Measurements from ENCODE around the gene C5orf22.
"Not testable (repeated sequence)": the region's sequence is repeated elsewhere in the genome, so short reads cannot be mapped to it uniquely, and the experiment has no call there.

C5orf22 gene

GRCh38 chr5:31554552-31554951 is 22.5 kb downstream of the C5orf22 start:
- no peak for DNase-seq (ENCODE audit: low read depth in 2 of 2)

GRCh38 chr5:31556461-31556860 is 24.4 kb downstream of the C5orf22 start:
- DNase-seq (ENCODE audit: low read depth in 2 of 2), result no peak

GRCh38 chr5:31559942-31560341 is 27.8 kb downstream of the C5orf22 start:
- DNase-seq (ENCODE audit: low read depth in 2 of 2), result no peak

GRCh38 chr5:31561946-31562345 is 29.8 kb downstream of the C5orf22 start:
- DNase-seq (ENCODE audit: low read depth in 2 of 2), result no peak

GRCh38 chr5:31563216-31563615 is 31.1 kb downstream of the C5orf22 start:
- no peak for DNase-seq (ENCODE audit: low read depth in 2 of 2)

GRCh38 chr5:31566362-31566761 is 34.3 kb downstream of the C5orf22 start:
- DNase-seq (ENCODE audit: low read depth in 2 of 2), result not testable (repeated sequence)

GRCh38 chr5:31568302-31568835 is 36.3 kb downstream of the C5orf22 start:
- DNase-seq (ENCODE audit: low read depth in 2 of 2), result no peak

- no peak for DNase-seq (ENCODE audit: low read depth in 2 of 2)
Measured at GRCh38 chr5:31569068-31569467, 37.0 kb downstream of the C5orf22 start.

- DNase-seq (ENCODE audit: low read depth in 2 of 2), result no peak
Measured at GRCh38 chr5:31573494-31574142, 41.5 kb downstream of the C5orf22 start.

- DNase-seq (ENCODE audit: low read depth in 2 of 2), result no peak
Measured at GRCh38 chr5:31574772-31575171, 42.7 kb downstream of the C5orf22 start.

GRCh38 chr5:31577438-31577837 is 45.3 kb downstream of the C5orf22 start:
- no peak for DNase-seq (ENCODE audit: low read depth in 2 of 2)

GRCh38 chr5:31579558-31579957 is 47.5 kb downstream of the C5orf22 start:
- DNase-seq (ENCODE audit: low read depth in 2 of 2), result no peak

- no peak for DNase-seq (ENCODE audit: low read depth in 2 of 2)
Measured at GRCh38 chr5:31581498-31582099, 49.5 kb downstream of the C5orf22 start.

- DNase-seq (ENCODE audit: low read depth in 2 of 2), result no peak
Measured at GRCh38 chr5:31583129-31583528, 51.0 kb downstream of the C5orf22 start.

- no peak for DNase-seq (ENCODE audit: low read depth in 2 of 2)
Measured at GRCh38 chr5:31585166-31585894, 53.2 kb downstream of the C5orf22 start.

GRCh38 chr5:31585895-31586270 is 53.8 kb downstream of the C5orf22 start:
- DNase-seq (ENCODE audit: low read depth in 2 of 2), result no peak

GRCh38 chr5:31587546-31587945 is 55.4 kb downstream of the C5orf22 start:
- no peak for DNase-seq (ENCODE audit: low read depth in 2 of 2)

- DNase-seq (ENCODE audit: low read depth in 2 of 2), result no peak
Measured at GRCh38 chr5:31593665-31594064, 61.6 kb downstream of the C5orf22 start.

GRCh38 chr5:31596354-31596753 is 64.3 kb downstream of the C5orf22 start:
- no peak for DNase-seq (ENCODE audit: low read depth in 2 of 2)

GRCh38 chr5:31598640-31599611 is 66.8 kb downstream of the C5orf22 start:
- DNase-seq (ENCODE audit: low read depth in 2 of 2), result no peak

- DNase-seq (ENCODE audit: low read depth in 2 of 2), result not testable (repeated sequence)
Measured at GRCh38 chr5:31602305-31602704, 70.2 kb downstream of the C5orf22 start.

GRCh38 chr5:31604240-31604639 is 72.1 kb downstream of the C5orf22 start:
- DNase-seq (ENCODE audit: low read depth in 2 of 2), result no peak

Measured in stimulated activated CD4-positive, alpha-beta T cell treated with anti-CD3 and anti-CD28 coated beads, Interleukin-15, amount 100 ng/mL, for 48 hours (primary cell).